ENCODE measurements around the gene CCDC34. TPM values are rescaled to one million over a fixed set of nuclear protein-coding genes. Genes with fewer than 3 reads are reported as not detected.
A peak's percentile ranks its signal among the peaks of the same experiment; 100 is the strongest.
"Not testable (repeated sequence)": the region's sequence is repeated elsewhere in the genome, so short reads cannot be mapped to it uniquely, and the experiment has no call there.

CCDC34 gene
- total RNA-seq, 1 experiment from 2014 or later, result 11.6 TPM

- H3K9me3 ChIP-seq, result no peaks in the 10 kb centered on the region
- DNase-seq, result no peak
- H3K36me3 ChIP-seq, result peaks cover 7% of the 10 kb centered on the region
- H3K27me3 ChIP-seq, result no peaks in the 10 kb centered on the region
- no peak overlapping the region for H3K4me3 ChIP-seq
Observed at GRCh38 chr11:27352781-27353180, 10.2 kb downstream of the CCDC34 start.

- peaks cover 7% of the 10 kb centered on the region for H3K36me3 ChIP-seq
- no peaks in the 10 kb centered on the region for H3K27me3 ChIP-seq
- no peak for DNase-seq
- no peaks in the 10 kb centered on the region for H3K9me3 ChIP-seq
- H3K4me3 ChIP-seq, result no peak overlapping the region
Observed at GRCh38 chr11:27350511-27350910, 12.5 kb downstream of the CCDC34 start.

- no peak for DNase-seq
- Histone ChIP-seq H3K36me3 (peaks cover 7% of the 10 kb centered on the region), H3K9me3 (no peaks in the 10 kb centered on the region), H3K4me3 (no peak overlapping the region), H3K27me3 (no peaks in the 10 kb centered on the region)
Observed at GRCh38 chr11:27349919-27350318, 13.1 kb downstream of the CCDC34 start.

- Histone ChIP-seq H3K4me3 (no peak overlapping the region), H3K27me3 (no peaks in the 10 kb centered on the region), H3K36me3 (peaks cover 7% of the 10 kb centered on the region), H3K9me3 (no peaks in the 10 kb centered on the region)
- no peak for DNase-seq
Observed at GRCh38 chr11:27348340-27348873, 14.6 kb downstream of the CCDC34 start.

GRCh38 chr11:27347359-27348339 lies 15.4 kb downstream of the CCDC34 start:
- Histone ChIP-seq H3K9me3 (no peaks in the 10 kb centered on the region), H3K4me3 (no peak overlapping the region), H3K27me3 (no peaks in the 10 kb centered on the region), H3K36me3 (peaks cover 7% of the 10 kb centered on the region)
- no peak for DNase-seq

GRCh38 chr11:27339941-27340340 lies 23.1 kb downstream of the CCDC34 start:
- no peak for DNase-seq
- Histone ChIP-seq H3K36me3 (no peaks in the 10 kb centered on the region), H3K27me3 (no peaks in the 10 kb centered on the region), H3K9me3 (no peaks in the 10 kb centered on the region), H3K4me3 (no peak overlapping the region)

- not testable (repeated sequence) for H3K27me3 ChIP-seq, H3K36me3 ChIP-seq, DNase-seq, H3K4me3 ChIP-seq, H3K9me3 ChIP-seq
Observed at GRCh38 chr11:27334764-27335163, 28.3 kb downstream of the CCDC34 start.

GRCh38 chr11:27331981-27332380 lies 31.0 kb downstream of the CCDC34 start:
- H3K4me3 ChIP-seq, result no peak overlapping the region
- H3K36me3 ChIP-seq, result no peaks in the 10 kb centered on the region
- no peaks in the 10 kb centered on the region for H3K9me3 ChIP-seq
- DNase-seq, result no peak
- H3K27me3 ChIP-seq, result no peaks in the 10 kb centered on the region

GRCh38 chr11:27330633-27331270 lies 32.3 kb downstream of the CCDC34 start:
- no peak for DNase-seq
- H3K9me3 ChIP-seq, result no peaks in the 10 kb centered on the region
- no peaks in the 10 kb centered on the region for H3K27me3 ChIP-seq
- H3K4me3 ChIP-seq, result no peak overlapping the region
- H3K36me3 ChIP-seq, result no peaks in the 10 kb centered on the region

GRCh38 chr11:27329867-27330632 lies 33.0 kb downstream of the CCDC34 start:
- DNase-seq, result no peak
- no peak overlapping the region for H3K4me3 ChIP-seq
- no peaks in the 10 kb centered on the region for H3K9me3 ChIP-seq
- no peaks in the 10 kb centered on the region for H3K27me3 ChIP-seq
- no peaks in the 10 kb centered on the region for H3K36me3 ChIP-seq

GRCh38 chr11:27328614-27329013 lies 34.4 kb downstream of the CCDC34 start:
- Histone ChIP-seq H3K36me3 (no peaks in the 10 kb centered on the region), H3K4me3 (no peak overlapping the region), H3K9me3 (no peaks in the 10 kb centered on the region), H3K27me3 (no peaks in the 10 kb centered on the region)
- no peak for DNase-seq

GRCh38 chr11:27327064-27327463 lies 36.0 kb downstream of the CCDC34 start:
- H3K36me3 ChIP-seq, H3K27me3 ChIP-seq, DNase-seq: not testable (repeated sequence)

GRCh38 chr11:27322196-27322595 lies 40.8 kb downstream of the CCDC34 start:
- H3K27me3 ChIP-seq, DNase-seq, H3K4me3 ChIP-seq, H3K36me3 ChIP-seq, H3K9me3 ChIP-seq: not testable (repeated sequence)

More at GRCh38 chr11:27327064-27327463, 36.0 kb downstream of the CCDC34 start:
- not testable (repeated sequence) for H3K9me3 ChIP-seq, H3K4me3 ChIP-seq

- DNase-seq, H3K4me3 ChIP-seq: not testable (repeated sequence)
Observed at GRCh38 chr11:27321340-27321739, 41.7 kb downstream of the CCDC34 start.

GRCh38 chr11:27319072-27319471 lies 43.9 kb downstream of the CCDC34 start:
- H3K4me3 ChIP-seq, result no peak overlapping the region

More at GRCh38 chr11:27321340-27321739, 41.7 kb downstream of the CCDC34 start:
- H3K27me3 ChIP-seq, H3K9me3 ChIP-seq, H3K36me3 ChIP-seq: not testable (repeated sequence)

GRCh38 chr11:27317751-27318150 lies 45.3 kb downstream of the CCDC34 start:
- Histone ChIP-seq H3K4me3 (no peak overlapping the region), H3K36me3 (no peaks in the 10 kb centered on the region), H3K27me3 (no peaks in the 10 kb centered on the region), H3K9me3 (no peaks in the 10 kb centered on the region)
- DNase-seq, result peak; percentile 28

More at GRCh38 chr11:27319072-27319471, 43.9 kb downstream of the CCDC34 start:
- DNase-seq, result no peak
- Histone ChIP-seq H3K9me3 (no peaks in the 10 kb centered on the region), H3K27me3 (no peaks in the 10 kb centered on the region), H3K36me3 (no peaks in the 10 kb centered on the region)

GRCh38 chr11:27315836-27316235 lies 47.2 kb downstream of the CCDC34 start:
- DNase-seq, result no peak
- no peaks in the 10 kb centered on the region for H3K27me3 ChIP-seq

More at GRCh38 chr11:27315836-27316235, 47.2 kb downstream of the CCDC34 start:
- no peaks in the 10 kb centered on the region for H3K9me3 ChIP-seq
- no peaks in the 10 kb centered on the region for H3K36me3 ChIP-seq
- H3K4me3 ChIP-seq, result no peak overlapping the region

Data from MG63 (cell line).